ENCODE data around the gene CAPN10.

CAPN10 gene

DNA sequence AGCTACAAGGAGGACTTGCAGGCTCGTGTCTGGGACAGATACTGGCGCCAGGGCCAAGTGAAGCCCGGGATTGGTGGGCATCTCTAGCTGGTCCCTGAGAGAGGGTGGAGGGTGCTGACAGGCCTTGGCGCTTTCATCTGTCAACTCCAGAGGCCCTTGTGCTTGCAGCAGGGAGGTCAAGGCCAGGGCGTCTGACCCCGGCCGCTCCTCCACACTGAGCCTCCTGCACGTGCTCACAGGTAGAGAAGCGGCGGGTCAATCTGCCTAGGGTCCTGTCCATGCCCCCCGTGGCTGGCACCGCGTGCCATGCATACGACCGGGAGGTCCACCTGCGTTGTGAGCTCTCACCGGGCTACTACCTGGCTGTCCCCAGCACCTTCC lies 9.5 kb downstream of the CAPN10 start:
- TF ChIP-seq CTCF (IDR thresholded peaks at IDR 0.05; ENCODE audit: low read depth, low read length): no peak
- no peak for DNase-seq (ENCODE audit: low read depth in 2 of 2)
- H3K4me3 ChIP-seq (replicated peaks in 1 of 2; ENCODE audit: low read depth in 2 of 2, low read length in 2 of 2): no peak overlapping the region

DNA sequence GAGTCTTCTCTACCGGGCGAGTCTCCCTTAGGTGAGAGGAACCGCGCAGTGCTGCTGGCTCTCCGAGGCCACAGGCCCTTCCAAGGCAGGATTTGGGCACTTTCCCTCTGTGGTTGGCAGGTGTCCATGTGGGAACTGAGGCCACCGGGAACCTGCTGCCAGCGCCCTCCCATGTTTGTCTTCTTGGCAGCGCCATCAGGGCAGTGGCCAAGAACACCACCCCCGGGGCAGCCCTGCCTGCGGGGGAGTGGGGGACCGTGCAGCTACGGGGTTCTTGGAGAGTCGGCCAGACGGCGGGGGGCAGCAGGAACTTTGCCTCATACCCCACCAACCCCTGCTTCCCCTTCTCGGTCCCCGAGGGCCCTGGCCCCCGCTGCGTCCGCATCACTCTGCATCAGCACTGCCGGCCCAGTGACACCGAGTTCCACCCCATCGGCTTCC lies 10.0 kb downstream of the CAPN10 start:
- no peak overlapping the region for H3K4me3 ChIP-seq (replicated peaks in 1 of 2; ENCODE audit: low read depth in 2 of 2, low read length in 2 of 2)
- no peak for DNase-seq (ENCODE audit: low read depth in 2 of 2)
- TF ChIP-seq CTCF (IDR thresholded peaks at IDR 0.05; ENCODE audit: low read depth, low read length): no peak

DNA sequence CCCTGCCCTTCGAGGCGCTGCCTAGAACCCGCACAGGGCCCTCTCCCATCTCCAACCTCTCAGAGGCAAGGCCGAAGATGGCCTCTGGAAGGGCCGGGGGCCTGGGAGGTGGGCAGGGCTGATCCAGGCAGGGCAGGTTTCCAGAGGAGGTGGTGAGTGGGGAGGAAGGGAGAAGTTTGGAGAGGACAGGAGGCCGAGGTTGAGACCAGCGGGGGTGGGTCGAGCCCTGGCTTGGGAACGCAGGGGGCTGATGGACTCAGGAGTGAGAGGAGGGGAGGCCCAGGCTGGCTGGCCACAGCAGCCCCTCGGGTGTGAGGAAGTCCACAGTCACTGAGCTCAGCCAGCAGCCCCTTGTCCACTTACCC lies 10.5 kb downstream of the CAPN10 start:
- no peak overlapping the region for H3K4me3 ChIP-seq (replicated peaks in 1 of 2; ENCODE audit: low read depth in 2 of 2, low read length in 2 of 2)

DNA sequence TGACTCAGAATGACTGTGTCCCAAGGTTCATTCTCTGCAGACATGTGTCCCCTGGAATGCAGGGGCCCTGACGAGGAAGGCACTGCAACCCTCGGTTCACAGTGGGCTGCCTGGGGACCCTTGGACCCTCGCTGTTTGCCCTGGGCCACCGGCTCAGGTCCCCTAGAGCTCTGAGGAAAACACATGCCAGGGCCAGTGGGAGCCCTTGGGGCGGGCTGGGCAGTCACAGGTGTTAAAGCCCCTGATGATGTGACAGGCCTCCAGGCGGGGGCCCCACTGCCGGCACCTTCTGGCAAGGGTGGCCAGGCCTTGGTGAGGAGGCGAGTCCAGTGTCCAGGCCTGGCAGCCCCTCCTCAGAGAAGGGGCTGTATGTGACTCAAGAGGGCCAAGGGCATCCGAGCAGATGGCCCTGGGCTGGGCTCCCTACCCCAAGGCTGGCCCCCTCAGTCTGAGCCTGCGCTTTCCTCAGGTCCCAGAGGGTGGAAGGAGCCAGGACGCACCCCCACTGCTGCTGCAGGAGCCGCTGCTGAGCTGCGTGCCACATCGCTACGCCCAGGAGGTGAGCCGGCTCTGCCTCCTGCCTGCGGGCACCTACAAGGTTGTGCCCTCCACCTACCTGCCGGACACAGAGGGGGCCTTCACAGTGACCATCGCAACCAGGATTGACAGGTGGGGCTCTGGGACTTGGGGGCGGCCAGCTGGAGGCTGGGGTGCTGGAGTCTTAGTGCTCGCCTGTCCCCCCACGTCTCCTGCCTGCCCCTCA lies 11.1 kb downstream of the CAPN10 start:
- no peak for DNase-seq (ENCODE audit: low read depth in 2 of 2)
- no peak for TF ChIP-seq CTCF (IDR thresholded peaks at IDR 0.05; ENCODE audit: low read depth, low read length)
- H3K4me3 ChIP-seq (replicated peaks in 1 of 2; ENCODE audit: low read depth in 2 of 2, low read length in 2 of 2): no peak overlapping the region

More for the DNA sequence above, 10.5 kb downstream of the CAPN10 start:
- no peak for DNase-seq (ENCODE audit: low read depth in 2 of 2)
- TF ChIP-seq CTCF (IDR thresholded peaks at IDR 0.05; ENCODE audit: low read depth, low read length): no peak

GRCh38 chr2:240598311-240598911 lies 11.9 kb downstream of the CAPN10 start:
- no peak overlapping the region for H3K4me3 ChIP-seq (replicated peaks in 1 of 2; ENCODE audit: low read depth in 2 of 2, low read length in 2 of 2)
- no peak for DNase-seq (ENCODE audit: low read depth in 2 of 2)
- no peak for TF ChIP-seq CTCF (IDR thresholded peaks at IDR 0.05; ENCODE audit: low read depth, low read length)

- H3K4me3 ChIP-seq (replicated peaks in 1 of 2; ENCODE audit: low read depth in 2 of 2, low read length in 2 of 2): no peak overlapping the region
- DNase-seq (ENCODE audit: low read depth in 2 of 2): no peak
- no peak for TF ChIP-seq CTCF (IDR thresholded peaks at IDR 0.05; ENCODE audit: low read depth, low read length)
These were observed 12.6 kb downstream of the CAPN10 start for GRCh38 chr2:240599141-240599583.
